HepG2 (cell line): ENCODE results near the gene LGALS4. TPM values are rescaled to one million over a fixed set of nuclear protein-coding genes. Genes with fewer than 3 reads are reported as not detected.

ENCODE experiments used
- AGO2 ChIP-seq: fragments of 200-400 bp; formaldehyde crosslinking; optimal IDR thresholded peaks from 2 replicates; pipeline ENCODE3; 2017; ENCODE audit warnings: mild to moderate bottlenecking, low read depth, low read length, moderate library complexity
- BATF2 ChIP-seq: sonication (generic); formaldehyde crosslinking; IDR thresholded peaks from 2 replicates; pipeline ENCODE4 v1.8.0; 2022; ENCODE audit warnings: mild to moderate bottlenecking, missing genetic modification reagents, moderate library complexity
- BORCS8-MEF2B ChIP-seq: sonication (generic); formaldehyde crosslinking; IDR thresholded peaks from 2 replicates; pipeline ENCODE4 v1.8.0; 2022; ENCODE audit warnings: mild to moderate bottlenecking, missing genetic modification reagents
- CSRNP1 ChIP-seq: sonication (generic); formaldehyde crosslinking; IDR thresholded peaks from 2 replicates; pipeline ENCODE4 v1.8.1; 2023; ENCODE audit warnings: mild to moderate bottlenecking, missing genetic modification reagents
- DNMT1 ChIP-seq: sonication (generic); formaldehyde crosslinking; IDR thresholded peaks from 2 replicates; pipeline ENCODE4 v1.5.1; 2020; ENCODE audit warnings: mild to moderate bottlenecking, missing genetic modification reagents
- DR1 ChIP-seq: sonication (generic); formaldehyde crosslinking; IDR thresholded peaks from 2 replicates; pipeline ENCODE4 v1.8.0; 2021; ENCODE audit warnings: mild to moderate bottlenecking, missing genetic modification reagents, inconsistent platforms
- FUBP1 ChIP-seq: sonication (generic); formaldehyde crosslinking; IDR thresholded peaks from 2 replicates; pipeline ENCODE4 v1.5.1; 2020; ENCODE audit warnings: missing genetic modification reagents, mild to moderate bottlenecking, borderline replicate concordance
- GATAD2A ChIP-seq: IDR thresholded peaks from 2 replicates; pipeline ENCODE4 v1.6.1; 2016
- KDM5A ChIP-seq: fragments of 200-600 bp; sonication (generic); IDR thresholded peaks from 2 replicates; pipeline ENCODE4 v1.7.0; 2018; ENCODE audit warnings: antibody characterized with exemption, mild to moderate bottlenecking, low read length, borderline replicate concordance
- NCOA2 ChIP-seq: sonication (generic); formaldehyde crosslinking; IDR thresholded peaks from 2 replicates; pipeline ENCODE4 v1.8.0; 2022; ENCODE audit warnings: inconsistent platforms
- POLR2A ChIP-seq, 2 experiments: IDR thresholded peaks; 2 replicates each; pipeline ENCODE4 v1.6.1; 2011; ENCODE audit warnings: low read depth in 2 of 2, low read length in 2 of 2, mild to moderate bottlenecking in 1 of 2, moderate library complexity in 1 of 2; ENCODE audit not compliant: insufficient read depth in 1 of 2
- SMYD3 ChIP-seq: sonication (generic); formaldehyde crosslinking; IDR thresholded peaks from 2 replicates; pipeline ENCODE4 v1.8.1; 2023; ENCODE audit warnings: mild to moderate bottlenecking, missing genetic modification reagents
- SRSF4 ChIP-seq: fragments of 200-400 bp; formaldehyde crosslinking; IDR thresholded peaks from one replicate; pipeline ENCODE4 v1.6.1; 2018; ENCODE audit warnings: mild to moderate bottlenecking, low read depth, low read length, moderate library complexity; ENCODE audit not compliant: poor library complexity, severe bottlenecking
- SSRP1 ChIP-seq: IDR thresholded peaks from 2 replicates; pipeline ENCODE4 v1.6.1; 2016; ENCODE audit warnings: control low read depth
- ZBTB20 ChIP-seq: sonication (generic); formaldehyde crosslinking; IDR thresholded peaks from 2 replicates; pipeline ENCODE4 v1.8.1; 2023; ENCODE audit warnings: missing genetic modification reagents, low read depth, mild to moderate bottlenecking, borderline replicate concordance
- ZC3H13 ChIP-seq: sonication (generic); formaldehyde crosslinking; IDR thresholded peaks from 2 replicates; pipeline ENCODE4 v1.8.1; 2023; ENCODE audit warnings: mild to moderate bottlenecking, missing genetic modification reagents, moderate library complexity
- ZFP82 ChIP-seq: sonication (generic); formaldehyde crosslinking; IDR thresholded peaks from 2 replicates; pipeline ENCODE4 v1.5.1; 2020; ENCODE audit warnings: mild to moderate bottlenecking, missing genetic modification reagents, borderline replicate concordance
- ZNF235 ChIP-seq: sonication (generic); formaldehyde crosslinking; IDR thresholded peaks from 2 replicates; pipeline ENCODE4 v1.8.1; 2023; ENCODE audit warnings: mild to moderate bottlenecking, missing genetic modification reagents, borderline replicate concordance
- ZNF557 ChIP-seq: sonication (generic); formaldehyde crosslinking; IDR thresholded peaks from 2 replicates; pipeline ENCODE4 v1.4.0; 2020; ENCODE audit warnings: missing genetic modification reagents
- ZNF572 ChIP-seq: sonication (generic); formaldehyde crosslinking; IDR thresholded peaks from 2 replicates; pipeline ENCODE4 v1.5.1; 2020; ENCODE audit warnings: mild to moderate bottlenecking, missing genetic modification reagents
- ZNF576 ChIP-seq: sonication (generic); formaldehyde crosslinking; IDR thresholded peaks from 2 replicates; pipeline ENCODE4 v1.4.0; 2020; ENCODE audit warnings: mild to moderate bottlenecking, missing genetic modification reagents
- ZNF713 ChIP-seq: sonication (generic); formaldehyde crosslinking; IDR thresholded peaks from 2 replicates; pipeline ENCODE4 v1.4.0; 2020; ENCODE audit warnings: mild to moderate bottlenecking, missing genetic modification reagents
- ZNF772 ChIP-seq: sonication (generic); formaldehyde crosslinking; IDR thresholded peaks from 2 replicates; pipeline ENCODE4 v1.5.0; 2020; ENCODE audit warnings: mild to moderate bottlenecking, missing genetic modification reagents
- ZNF782 ChIP-seq: sonication (generic); formaldehyde crosslinking; IDR thresholded peaks from 2 replicates; pipeline ENCODE4 v1.4.0; 2020; ENCODE audit warnings: missing genetic modification reagents, mild to moderate bottlenecking, borderline replicate concordance
- polyA plus RNA-seq, 8 experiments: library from polyadenylated mRNA; depleted of rRNA in 3 of 8; stranded (reverse) in 7 of 8; unstranded in 1 of 8; fragments of >200 nt; fragmentation: Illumina TruSeq in 4 of 8; extraction: Trizol in 4 of 8; gene quantifications; 2 replicates each; pipeline versions ENCODE4 v1.2.1 to v1.2.3, GENCODE V29; 2011 to 2016; ENCODE audit warnings: low read depth in 4 of 8, missing spikeins in 1 of 8, mixed read lengths in 1 of 8; ENCODE audit not compliant: insufficient read depth in 1 of 8
- total RNA-seq, 5 experiments: library from RNA; depleted of rRNA; stranded (reverse); fragments of >200 nt; fragmentation: Illumina TruSeq; extraction: Trizol; gene quantifications; 2 replicates each; pipeline ENCODE4 v1.2.3, GENCODE V29; 2016; ENCODE audit warnings: low read depth in 1 of 5

Gene LGALS4
- total and polyA plus RNA-seq, 2 of the 13 experiments (the other 11 are each of a cell fraction or from before 2014, with no cell fraction given), result 0.24 to 0.71 TPM

- TF ChIP-seq ZBTB20 (CRISPR knock-in tag), result no peak
- TF ChIP-seq ZNF557 (CRISPR knock-in tag), result no peak
- no peak for TF ChIP-seq GATAD2A
- TF ChIP-seq NCOA2 (CRISPR knock-in tag), result no peak
- no peak for TF ChIP-seq ZFP82 (CRISPR knock-in tag)
- no peak for TF ChIP-seq ZNF576
- peak in 1 of 2 experiments; percentile 21; a peak in 2 of 4 replicates for TF ChIP-seq POLR2A (IDR thresholded peaks at IDR 0.05; ENCODE audit: insufficient read depth in 1 of 2, low read depth in 2 of 2, low read length in 2 of 2)
- no peak for TF ChIP-seq ZNF782 (CRISPR knock-in tag)
- TF ChIP-seq CSRNP1 (CRISPR knock-in tag), result no peak
- no peak for TF ChIP-seq BORCS8-MEF2B (CRISPR knock-in tag)
- TF ChIP-seq SMYD3 (CRISPR knock-in tag), result no peak
- no peak for TF ChIP-seq ZC3H13 (CRISPR knock-in tag)
- TF ChIP-seq DNMT1 (CRISPR knock-in tag), result no peak
- TF ChIP-seq ZNF572 (CRISPR knock-in tag), result no peak
- TF ChIP-seq FUBP1 (CRISPR knock-in tag), result no peak
- 0 out of 2 replicates have a peak, but pooled peaks have one; percentile 22 for TF ChIP-seq DR1
- peak; percentile 75; the same call in 1 of the 2 replicates for TF ChIP-seq SSRP1
- TF ChIP-seq ZNF713, result no peak
- TF ChIP-seq SRSF4, result no peak
- TF ChIP-seq AGO2, result peak; percentile 35
- no peak for TF ChIP-seq ZNF772 (CRISPR knock-in tag)
- no peak for TF ChIP-seq KDM5A
- no peak for TF ChIP-seq BATF2 (CRISPR knock-in tag)
- no peak for TF ChIP-seq ZNF235 (CRISPR knock-in tag)
These were observed 35.8 kb upstream of the LGALS4 start (continued) for GRCh38 chr19:38848299-38849146.
